ENCODE results near the gene LCLAT1. TPM values are rescaled to one million over a fixed set of nuclear protein-coding genes. Genes with fewer than 3 reads are reported as not detected.

The LCLAT1 gene
- total RNA-seq, 1 donor from 2014 or later, result 22.7 TPM

DNA sequence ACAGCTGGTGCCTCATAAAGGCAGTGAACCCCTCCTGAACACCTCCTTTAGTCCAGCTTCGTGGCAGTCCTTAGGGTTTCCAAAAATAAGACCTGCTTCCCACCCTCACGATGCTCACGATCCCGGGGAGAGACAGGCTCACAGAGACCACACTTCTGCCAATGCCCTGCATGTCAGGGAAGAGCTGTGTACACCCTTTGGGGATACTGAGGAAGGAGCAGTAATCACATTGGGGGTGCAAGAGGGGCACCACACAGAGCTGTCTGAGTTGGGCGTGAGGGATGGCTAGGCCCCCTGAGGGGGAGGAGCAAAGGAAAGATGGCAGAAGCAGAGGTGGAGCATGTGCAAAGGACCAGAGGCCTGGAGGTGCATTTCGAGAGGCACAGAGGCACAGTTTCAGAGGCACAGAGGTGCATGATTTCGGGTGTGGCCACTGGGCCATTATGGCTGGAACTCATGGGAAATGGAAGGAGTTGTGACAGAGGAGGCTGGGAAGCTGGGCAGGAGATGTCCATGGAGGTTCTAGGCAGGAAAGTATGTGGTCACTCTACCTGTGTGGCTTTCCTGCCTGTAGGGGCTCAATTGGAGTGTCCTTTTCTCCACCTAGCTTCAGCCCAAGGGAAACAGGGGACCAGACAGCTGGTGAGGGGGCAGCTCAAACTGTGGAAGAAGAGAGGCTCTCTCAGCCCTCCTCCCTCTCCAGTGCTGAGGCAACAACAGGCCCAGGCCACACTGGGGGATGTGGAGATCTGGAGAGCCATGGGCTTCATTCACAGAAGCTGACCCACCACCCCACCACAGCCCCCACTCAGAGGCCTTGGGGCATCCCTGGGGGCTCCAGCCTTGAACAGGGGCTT is 244.3 kb downstream of the LCLAT1 start:
- intact Hi-C loops (cut with micrococcal nuclease), result no loop called here

DNA sequence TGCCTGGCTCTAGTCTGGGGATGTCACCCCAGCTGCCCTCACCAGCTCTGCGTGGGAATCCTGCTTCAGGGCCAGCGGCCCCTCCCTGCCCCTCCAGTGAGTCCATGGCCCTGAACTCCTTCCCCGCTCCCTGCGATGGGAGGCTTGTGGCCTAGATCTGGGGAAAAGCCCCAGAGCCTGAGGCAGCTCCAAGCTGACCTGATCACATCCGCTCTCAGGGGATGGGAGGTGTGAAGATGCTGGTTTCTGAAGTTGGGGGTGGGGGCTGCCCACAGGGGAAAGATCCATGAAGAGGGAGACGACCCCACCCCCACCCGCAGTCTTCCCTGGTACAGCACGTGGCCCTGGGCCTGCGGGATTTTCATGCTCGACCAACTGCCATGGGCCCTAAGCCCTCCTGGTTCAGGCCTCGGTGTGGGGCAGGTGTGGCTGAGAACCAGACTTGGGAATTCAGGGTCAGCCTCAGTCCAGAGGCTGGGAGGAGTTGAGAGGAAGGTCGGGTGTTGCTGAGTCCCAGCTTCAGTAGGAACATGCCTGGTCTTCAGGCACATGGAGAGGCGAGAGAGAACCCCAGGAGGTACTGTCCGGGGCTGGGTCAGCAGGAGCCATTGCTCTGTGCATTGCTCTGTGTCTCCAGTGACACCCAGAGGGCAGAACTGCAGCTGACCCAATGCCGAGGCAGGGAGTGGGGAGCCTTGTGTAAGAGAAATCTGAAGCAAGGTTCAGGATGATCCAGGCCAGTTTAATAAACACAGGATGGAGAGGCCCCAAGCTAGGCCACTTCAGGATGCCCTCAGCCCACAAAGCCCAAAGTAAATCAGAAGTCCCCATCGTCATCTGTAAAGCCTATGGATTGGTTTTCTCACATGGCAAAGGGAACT is 245.1 kb downstream of the LCLAT1 start:
- intact Hi-C loops (cut with micrococcal nuclease), result no loop called here

DNA sequence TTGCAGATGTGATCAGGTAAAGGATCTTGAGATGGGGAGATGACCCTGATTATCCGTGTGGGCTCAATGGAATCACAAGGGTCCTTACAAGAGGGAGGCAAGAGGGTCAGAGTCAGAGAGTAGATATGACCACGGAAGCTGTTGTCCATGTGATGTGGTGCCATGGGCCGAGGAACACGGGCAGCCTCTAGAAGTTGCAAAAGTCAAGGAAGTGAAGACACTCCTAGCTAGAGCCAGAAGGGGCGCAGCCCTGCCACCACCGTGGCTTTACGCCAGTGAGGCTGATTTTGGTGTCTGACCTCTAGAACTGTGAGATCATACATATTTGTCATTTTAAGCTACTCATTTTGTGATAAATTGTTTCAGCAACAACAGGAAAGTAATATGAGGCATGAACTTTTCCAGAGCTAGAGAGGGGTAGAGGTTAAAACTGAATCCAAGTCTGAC is 245.8 kb downstream of the LCLAT1 start:
- intact Hi-C loops (cut with micrococcal nuclease), result no loop called here

Other genes with a start within 250 kb of the LCLAT1 start
- gene LBH, start 215.7 kb upstream of the LCLAT1 start, total RNA-seq, result 68.9 and 71.7 TPM in 2 replicates

Measured in T-helper 2 cell treated with Interferon-gamma antibody and Interleukin-4, amounts not matched to agents 100 ng/mL and 5 ng/mL, for 36 hours (primary cell).